Measurements from ENCODE around the gene FKBP14. TPM values are rescaled to one million over a fixed set of nuclear protein-coding genes. Genes with fewer than 3 reads are reported as not detected.
A peak's percentile ranks its signal among the peaks of the same experiment; 100 is the strongest.
"Not testable (repeated sequence)": the region's sequence is repeated elsewhere in the genome, so short reads cannot be mapped to it uniquely, and the experiment has no call there.

The FKBP14 gene
- total RNA-seq (2014; rRNA removed), result 24.6 and 28.9 TPM in 2 replicates
- 10.2 TPM for polyA plus RNA-seq (2012)

GRCh38 chr7:30026229-30027064 is at the start of gene FKBP14:
FKBP14 (minus strand) TSS chr7:30026702; CDS start chr7:30026508, 194 bp downstream.
- DNase-seq (ENCODE audit: low read depth), result peak; percentile 100

GRCh38 chr7:30074422-30075030 is 48.0 kb upstream of the FKBP14 start:
- DNase-seq (ENCODE audit: low read depth), result peak; percentile 49

GRCh38 chr7:30072735-30073134 is 46.2 kb upstream of the FKBP14 start:
- DNase-seq (ENCODE audit: low read depth), result no peak

GRCh38 chr7:30070052-30070451 is 43.5 kb upstream of the FKBP14 start:
- no peak for DNase-seq (ENCODE audit: low read depth)

- no peak for DNase-seq (ENCODE audit: low read depth)
Measured at GRCh38 chr7:30069096-30069867, 42.8 kb upstream of the FKBP14 start.

GRCh38 chr7:30068117-30068516 is 41.6 kb upstream of the FKBP14 start:
- DNase-seq (ENCODE audit: low read depth), result peak; percentile 83

- DNase-seq (ENCODE audit: low read depth), result no peak
Measured at GRCh38 chr7:30066687-30067086, 40.2 kb upstream of the FKBP14 start.

GRCh38 chr7:30065746-30066145 is 39.2 kb upstream of the FKBP14 start:
- DNase-seq (ENCODE audit: low read depth), result no peak

GRCh38 chr7:30062587-30062986 is 36.1 kb upstream of the FKBP14 start:
- peak; percentile 61 for DNase-seq (ENCODE audit: low read depth)

GRCh38 chr7:30061786-30062185 is 35.3 kb upstream of the FKBP14 start:
- DNase-seq (ENCODE audit: low read depth), result not testable (repeated sequence)

GRCh38 chr7:30057741-30058140 is 31.2 kb upstream of the FKBP14 start:
- DNase-seq (ENCODE audit: low read depth), result peak; percentile 38

- no peak for DNase-seq (ENCODE audit: low read depth)
Measured at GRCh38 chr7:30053068-30053467, 26.6 kb upstream of the FKBP14 start.

GRCh38 chr7:30049173-30049572 is 22.7 kb upstream of the FKBP14 start:
- DNase-seq (ENCODE audit: low read depth), result no peak

- peak; percentile 30 for DNase-seq (ENCODE audit: low read depth)
Measured at GRCh38 chr7:30048582-30048981, 22.1 kb upstream of the FKBP14 start.

GRCh38 chr7:30047124-30047523 is 20.6 kb upstream of the FKBP14 start:
- no peak for DNase-seq (ENCODE audit: low read depth)

GRCh38 chr7:30046127-30046770 is 19.7 kb upstream of the FKBP14 start:
- no peak for DNase-seq (ENCODE audit: low read depth)

GRCh38 chr7:30041526-30042269 is 15.2 kb upstream of the FKBP14 start:
- DNase-seq (ENCODE audit: low read depth), result peak; percentile 41

- DNase-seq (ENCODE audit: low read depth), result no peak
Measured at GRCh38 chr7:30040938-30041337, 14.4 kb upstream of the FKBP14 start.

- DNase-seq (ENCODE audit: low read depth), result no peak
Measured at GRCh38 chr7:30038196-30038980, 11.9 kb upstream of the FKBP14 start.

- DNase-seq (ENCODE audit: low read depth), result no peak
Measured at GRCh38 chr7:30036220-30036619, 9.7 kb upstream of the FKBP14 start.

Measured in LHCN-M2 (cell line).